Neural cell (in vitro differentiated cells): ENCODE data around the gene MYO3B. TPM values are rescaled to one million over a fixed set of nuclear protein-coding genes. Genes with fewer than 3 reads are reported as not detected.
"Not testable (repeated sequence)": the region's sequence is repeated elsewhere in the genome, so short reads cannot be mapped to it uniquely, and the experiment has no call there.

Experiments used
- H2AFZ ChIP-seq: fragments of 200-600, 300-800 bp; sonication (generic), shearing (Covaris generic); 2 replicates; pipeline ENCODE4 v1.6.0; 2014; ENCODE audit warnings: low read depth, mild to moderate bottlenecking, antibody characterized with exemption, low read length, moderate library complexity
- H3F3A ChIP-seq: fragments of 200-600 bp; shearing (Covaris generic); 2 replicates; pipeline ENCODE4 v1.6.1; 2016; ENCODE audit warnings: mild to moderate bottlenecking, moderate library complexity, mixed read lengths, antibody characterized with exemption, low read length; ENCODE audit not compliant: insufficient read depth, poor library complexity, severe bottlenecking
- H3K27ac ChIP-seq: fragments of 200-600, 300-800 bp; sonication (generic), shearing (Covaris generic); 2 replicates; pipeline ENCODE4 v1.5.1; 2014; ENCODE audit warnings: mild to moderate bottlenecking, low read length, moderate library complexity
- H3K27me3 ChIP-seq: fragments of 300-800, 200-600 bp; sonication (generic), shearing (Covaris generic); 2 replicates; pipeline ENCODE4 v1.6.0; 2014; ENCODE audit warnings: mild to moderate bottlenecking, low read depth, low read length, moderate library complexity; ENCODE audit not compliant: insufficient read depth
- H3K36me3 ChIP-seq: fragments of 300-800, 200-600 bp; sonication (generic), shearing (Covaris generic); 2 replicates; pipeline ENCODE4 v1.5.1; 2014; ENCODE audit warnings: mild to moderate bottlenecking, antibody characterized with exemption, low read length, moderate library complexity; ENCODE audit not compliant: insufficient read depth
- H3K4me2 ChIP-seq: fragments of 300-800, 200-600 bp; sonication (generic), shearing (Covaris generic); 2 replicates; pipeline ENCODE4 v1.6.0; 2014; ENCODE audit warnings: mild to moderate bottlenecking, low read length
- H3K4me3 ChIP-seq: fragments of 300-800, 200-600 bp; sonication (generic), shearing (Covaris generic); 2 replicates; pipeline ENCODE4 v1.5.1; 2014; ENCODE audit warnings: mild to moderate bottlenecking, low read length, moderate library complexity
- H3K79me2 ChIP-seq: fragments of 200-600 bp; shearing (Covaris generic); replicated peaks from 2 replicates; pipeline ENCODE4 v1.6.0; 2014; ENCODE audit warnings: mild to moderate bottlenecking, low read length, moderate library complexity; ENCODE audit not compliant: insufficient read depth
- H3K9ac ChIP-seq: fragments of 300-800, 200-600 bp; sonication (generic), shearing (Covaris generic); 2 replicates; pipeline ENCODE4 v1.6.1; 2016; ENCODE audit warnings: mild to moderate bottlenecking, low read length, mixed read lengths
- H3K9me2 ChIP-seq: fragments of 200-600 bp; shearing (Covaris generic); 2 replicates; pipeline ENCODE4 v1.6.1; 2016; ENCODE audit warnings: mild to moderate bottlenecking, low read length, mixed read lengths; ENCODE audit not compliant: insufficient read depth
- H3K9me3 ChIP-seq: fragments of 200-600, 300-800 bp; sonication (generic), shearing (Covaris generic); 2 replicates; pipeline ENCODE4 v1.6.1; 2016; ENCODE audit warnings: mild to moderate bottlenecking, mixed run types, low read length, moderate library complexity, mixed read lengths
- H4K20me1 ChIP-seq: fragments of 200-600 bp; shearing (Covaris generic); 2 replicates; pipeline ENCODE4 v1.6.1; 2016; ENCODE audit warnings: mild to moderate bottlenecking, mixed run types; ENCODE audit not compliant: insufficient read depth
- EP300 ChIP-seq: fragments of 450-650 bp; conservative IDR thresholded peaks from 2 replicates; pipeline ENCODE4 v1.6.1; 2014; ENCODE audit warnings: antibody characterized with exemption, mild to moderate bottlenecking, moderate library complexity; ENCODE audit not compliant: poor library complexity, severe bottlenecking
- EZH2 ChIP-seq: fragments of 200-600, 300-800 bp; shearing (Covaris generic), sonication (generic); IDR thresholded peaks from 2 replicates; pipeline ENCODE4 v1.6.1; 2014; ENCODE audit warnings: antibody characterized with exemption, low read length, borderline replicate concordance, mild to moderate bottlenecking; ENCODE audit not compliant: insufficient read depth, poor library complexity, severe bottlenecking
- MXI1 ChIP-seq: fragments of 450-650 bp; conservative IDR thresholded peaks from 2 replicates; pipeline ENCODE4 v1.6.1; 2014; ENCODE audit warnings: antibody characterized with exemption, mild to moderate bottlenecking; ENCODE audit not compliant: poor library complexity, severe bottlenecking
- POLR2AphosphoS5 ChIP-seq: IDR thresholded peaks from 2 replicates; pipeline ENCODE4 v1.6.1; 2012
- RAD21 ChIP-seq: fragments of 450-650 bp; conservative IDR thresholded peaks from 2 replicates; pipeline ENCODE4 v1.6.1; 2014; ENCODE audit warnings: antibody characterized with exemption, mild to moderate bottlenecking, moderate library complexity
- SMC3 ChIP-seq: fragments of 450-650 bp; conservative IDR thresholded peaks from 2 replicates; pipeline ENCODE4 v1.6.1; 2014; ENCODE audit warnings: antibody characterized with exemption, mild to moderate bottlenecking, moderate library complexity; ENCODE audit not compliant: poor library complexity
- TAF1 ChIP-seq: IDR thresholded peaks from 2 replicates; pipeline ENCODE4 v1.6.1; 2012; ENCODE audit warnings: low read depth
- polyA plus RNA-seq: library from polyadenylated mRNA; depleted of rRNA; stranded (reverse); fragments of >200 nt; gene quantifications from 2 replicates; pipeline ENCODE4 v1.2.3, GENCODE V29; 2014
- TF ChIP-seq, protein P1 (sequence below): fragments of 450-650 bp; IDR thresholded peaks from 2 replicates; pipeline ENCODE4 v1.5.1; 2014; ENCODE audit warnings: antibody characterized with exemption, mild to moderate bottlenecking, moderate library complexity; ENCODE audit not compliant: poor library complexity, severe bottlenecking
- TF ChIP-seq, protein P2 (sequence below): IDR thresholded peaks from 2 replicates; pipeline ENCODE4 v1.6.1; 2012; ENCODE audit warnings: borderline replicate concordance

The MYO3B gene
- polyA plus RNA-seq, 1 donor from 2014 or later: 0.11 TPM

DNA sequence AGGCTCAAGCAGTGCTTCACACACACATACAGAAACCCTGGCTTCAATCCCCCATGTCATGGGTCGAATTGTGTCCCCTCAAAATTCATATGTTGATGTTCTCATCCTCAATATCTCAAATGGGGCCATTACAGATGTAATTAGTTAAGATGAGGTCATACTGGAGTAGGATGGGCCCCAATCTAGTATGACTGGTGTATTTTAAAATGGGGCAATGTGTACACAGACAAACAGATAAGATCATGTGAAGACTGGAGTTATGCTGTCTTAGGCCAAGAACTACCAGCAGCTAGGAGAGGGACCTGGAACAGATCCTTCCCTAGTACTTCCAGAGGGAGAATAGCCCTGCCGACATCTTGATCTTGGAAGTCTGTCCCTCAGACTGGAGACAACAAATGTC is 167.7 kb downstream of the MYO3B start:
- Histone ChIP-seq H3K9me3 (no peaks in the 10 kb centered on the region), H3K27ac (no peak overlapping the region), H3F3A (no peaks in the 10 kb centered on the region), H4K20me1 (no peaks in the 10 kb centered on the region), H2AFZ (no peak overlapping the region), H3K9ac (no peak overlapping the region), H3K27me3 (no peaks in the 10 kb centered on the region), H3K79me2 (no peaks in the 10 kb centered on the region), H3K4me3 (no peak overlapping the region), H3K4me2 (no peak overlapping the region), H3K36me3 (no peaks in the 10 kb centered on the region), H3K9me2 (no peaks in the 10 kb centered on the region)
- TF ChIP-seq TAF1: no peak
- TF ChIP-seq MXI1: no peak
- TF ChIP-seq, protein P1, sequence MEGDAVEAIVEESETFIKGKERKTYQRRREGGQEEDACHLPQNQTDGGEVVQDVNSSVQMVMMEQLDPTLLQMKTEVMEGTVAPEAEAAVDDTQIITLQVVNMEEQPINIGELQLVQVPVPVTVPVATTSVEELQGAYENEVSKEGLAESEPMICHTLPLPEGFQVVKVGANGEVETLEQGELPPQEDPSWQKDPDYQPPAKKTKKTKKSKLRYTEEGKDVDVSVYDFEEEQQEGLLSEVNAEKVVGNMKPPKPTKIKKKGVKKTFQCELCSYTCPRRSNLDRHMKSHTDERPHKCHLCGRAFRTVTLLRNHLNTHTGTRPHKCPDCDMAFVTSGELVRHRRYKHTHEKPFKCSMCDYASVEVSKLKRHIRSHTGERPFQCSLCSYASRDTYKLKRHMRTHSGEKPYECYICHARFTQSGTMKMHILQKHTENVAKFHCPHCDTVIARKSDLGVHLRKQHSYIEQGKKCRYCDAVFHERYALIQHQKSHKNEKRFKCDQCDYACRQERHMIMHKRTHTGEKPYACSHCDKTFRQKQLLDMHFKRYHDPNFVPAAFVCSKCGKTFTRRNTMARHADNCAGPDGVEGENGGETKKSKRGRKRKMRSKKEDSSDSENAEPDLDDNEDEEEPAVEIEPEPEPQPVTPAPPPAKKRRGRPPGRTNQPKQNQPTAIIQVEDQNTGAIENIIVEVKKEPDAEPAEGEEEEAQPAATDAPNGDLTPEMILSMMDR: no peak
- TF ChIP-seq EP300: no peak
- TF ChIP-seq, protein P2, sequence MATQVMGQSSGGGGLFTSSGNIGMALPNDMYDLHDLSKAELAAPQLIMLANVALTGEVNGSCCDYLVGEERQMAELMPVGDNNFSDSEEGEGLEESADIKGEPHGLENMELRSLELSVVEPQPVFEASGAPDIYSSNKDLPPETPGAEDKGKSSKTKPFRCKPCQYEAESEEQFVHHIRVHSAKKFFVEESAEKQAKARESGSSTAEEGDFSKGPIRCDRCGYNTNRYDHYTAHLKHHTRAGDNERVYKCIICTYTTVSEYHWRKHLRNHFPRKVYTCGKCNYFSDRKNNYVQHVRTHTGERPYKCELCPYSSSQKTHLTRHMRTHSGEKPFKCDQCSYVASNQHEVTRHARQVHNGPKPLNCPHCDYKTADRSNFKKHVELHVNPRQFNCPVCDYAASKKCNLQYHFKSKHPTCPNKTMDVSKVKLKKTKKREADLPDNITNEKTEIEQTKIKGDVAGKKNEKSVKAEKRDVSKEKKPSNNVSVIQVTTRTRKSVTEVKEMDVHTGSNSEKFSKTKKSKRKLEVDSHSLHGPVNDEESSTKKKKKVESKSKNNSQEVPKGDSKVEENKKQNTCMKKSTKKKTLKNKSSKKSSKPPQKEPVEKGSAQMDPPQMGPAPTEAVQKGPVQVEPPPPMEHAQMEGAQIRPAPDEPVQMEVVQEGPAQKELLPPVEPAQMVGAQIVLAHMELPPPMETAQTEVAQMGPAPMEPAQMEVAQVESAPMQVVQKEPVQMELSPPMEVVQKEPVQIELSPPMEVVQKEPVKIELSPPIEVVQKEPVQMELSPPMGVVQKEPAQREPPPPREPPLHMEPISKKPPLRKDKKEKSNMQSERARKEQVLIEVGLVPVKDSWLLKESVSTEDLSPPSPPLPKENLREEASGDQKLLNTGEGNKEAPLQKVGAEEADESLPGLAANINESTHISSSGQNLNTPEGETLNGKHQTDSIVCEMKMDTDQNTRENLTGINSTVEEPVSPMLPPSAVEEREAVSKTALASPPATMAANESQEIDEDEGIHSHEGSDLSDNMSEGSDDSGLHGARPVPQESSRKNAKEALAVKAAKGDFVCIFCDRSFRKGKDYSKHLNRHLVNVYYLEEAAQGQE: no peak
- TF ChIP-seq POLR2AphosphoS5: no peak
- no peak for TF ChIP-seq RAD21
- TF ChIP-seq SMC3: no peak
- TF ChIP-seq EZH2: no peak

DNA sequence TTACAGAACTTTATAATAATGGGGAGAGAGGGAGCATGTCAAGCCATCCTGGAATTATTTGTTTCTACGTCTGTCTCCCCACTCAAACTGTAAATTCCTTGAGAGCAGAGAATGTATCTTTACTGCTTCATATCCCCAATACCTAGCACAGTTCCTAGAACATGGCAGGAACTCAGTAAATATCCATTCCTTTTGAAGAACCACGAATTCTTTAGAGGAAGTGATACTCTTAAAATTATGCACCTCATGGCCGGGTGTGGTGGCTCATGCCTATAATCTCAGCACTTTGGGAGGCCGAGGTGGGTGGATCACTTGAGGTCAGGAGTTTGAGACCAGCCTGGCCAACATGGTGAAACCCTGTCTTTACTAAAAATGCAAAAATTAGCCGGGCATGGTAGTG is 171.3 kb downstream of the MYO3B start:
- not testable (repeated sequence) for H3K27ac ChIP-seq, H3K27me3 ChIP-seq, H3K9me2 ChIP-seq, H3F3A ChIP-seq, H3K4me2 ChIP-seq, H3K9me3 ChIP-seq, H3K4me3 ChIP-seq, H3K36me3 ChIP-seq, H3K9ac ChIP-seq, H2AFZ ChIP-seq, H4K20me1 ChIP-seq, H3K79me2 ChIP-seq
